GM10266 (cell line): Measurements from ENCODE around the gene HDAC4.

Experiments
- DNase-seq: peaks from one replicate; pipeline ENCODE4 v3.0.0; 2012; ENCODE audit errors: extremely low spot score
- TF ChIP-seq, protein P1 (sequence below): IDR thresholded peaks from 2 replicates; pipeline ENCODE4 v1.5.1; 2012; ENCODE audit warnings: mild to moderate bottlenecking, low read depth; ENCODE audit not compliant: control insufficient read depth, insufficient read depth; ENCODE audit errors: missing control alignments

The HDAC4 gene

DNA sequence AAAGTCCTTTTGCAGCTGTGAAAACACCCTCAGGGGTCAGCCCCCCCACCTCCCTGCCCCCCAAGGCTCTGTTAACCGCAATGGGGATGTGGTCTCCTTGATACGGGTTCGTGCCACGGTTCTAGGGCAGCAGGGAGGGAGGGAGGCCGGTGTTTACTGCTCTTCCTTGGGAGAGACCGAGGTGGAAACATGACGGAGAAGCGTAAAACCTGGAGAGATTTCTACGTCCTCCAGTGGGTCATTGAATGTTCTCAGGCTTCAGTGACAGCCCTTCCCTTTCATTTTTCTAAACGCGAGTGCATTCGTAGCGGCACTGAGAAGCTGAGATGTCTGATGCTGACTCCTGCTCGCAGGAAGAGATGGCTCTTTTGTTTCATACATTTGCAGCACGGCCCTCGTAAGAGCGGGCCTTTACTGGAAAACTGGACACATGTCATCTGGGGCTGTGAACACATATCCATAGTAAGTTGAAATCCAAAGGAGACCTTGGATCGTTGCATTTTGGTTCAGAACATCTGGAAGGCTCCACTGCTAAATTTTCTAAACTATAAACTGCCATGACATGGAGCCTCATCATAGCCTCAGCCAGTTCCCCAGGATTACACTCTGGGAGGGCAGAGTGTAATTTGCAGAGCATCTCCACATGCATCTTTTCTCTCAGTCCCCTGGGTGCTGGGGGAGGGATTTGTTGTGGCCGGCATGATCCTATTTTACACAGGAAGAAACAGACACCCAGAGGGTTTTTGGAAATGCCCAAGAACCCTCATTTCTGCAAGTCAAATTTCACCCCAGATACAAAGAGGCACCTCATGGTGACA is 40.6 kb upstream of the HDAC4 start:
- DNase-seq: no peak

DNA sequence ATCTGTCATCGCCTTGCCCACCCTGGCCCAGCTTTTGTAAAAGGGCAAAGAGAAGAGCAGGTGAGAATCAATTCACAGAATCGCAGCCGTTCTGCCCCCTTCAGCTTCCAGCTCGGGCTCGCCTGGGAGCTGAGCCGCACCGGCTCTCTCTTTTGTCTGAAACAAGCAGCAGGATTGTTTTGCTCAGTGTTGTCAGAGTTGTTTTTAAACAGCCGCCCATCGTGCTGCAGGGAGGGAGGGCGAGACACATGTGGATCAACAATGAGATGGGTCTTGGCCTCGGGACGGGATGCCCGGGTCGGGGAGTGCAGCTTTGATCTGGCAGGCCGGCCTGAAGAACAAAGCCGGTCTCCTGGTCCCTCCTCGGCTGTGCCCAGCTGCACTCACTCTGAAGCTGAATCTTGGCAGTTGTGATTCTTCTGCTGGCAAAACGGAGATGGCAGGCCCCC is 39.7 kb upstream of the HDAC4 start:
- TF ChIP-seq, protein P1, sequence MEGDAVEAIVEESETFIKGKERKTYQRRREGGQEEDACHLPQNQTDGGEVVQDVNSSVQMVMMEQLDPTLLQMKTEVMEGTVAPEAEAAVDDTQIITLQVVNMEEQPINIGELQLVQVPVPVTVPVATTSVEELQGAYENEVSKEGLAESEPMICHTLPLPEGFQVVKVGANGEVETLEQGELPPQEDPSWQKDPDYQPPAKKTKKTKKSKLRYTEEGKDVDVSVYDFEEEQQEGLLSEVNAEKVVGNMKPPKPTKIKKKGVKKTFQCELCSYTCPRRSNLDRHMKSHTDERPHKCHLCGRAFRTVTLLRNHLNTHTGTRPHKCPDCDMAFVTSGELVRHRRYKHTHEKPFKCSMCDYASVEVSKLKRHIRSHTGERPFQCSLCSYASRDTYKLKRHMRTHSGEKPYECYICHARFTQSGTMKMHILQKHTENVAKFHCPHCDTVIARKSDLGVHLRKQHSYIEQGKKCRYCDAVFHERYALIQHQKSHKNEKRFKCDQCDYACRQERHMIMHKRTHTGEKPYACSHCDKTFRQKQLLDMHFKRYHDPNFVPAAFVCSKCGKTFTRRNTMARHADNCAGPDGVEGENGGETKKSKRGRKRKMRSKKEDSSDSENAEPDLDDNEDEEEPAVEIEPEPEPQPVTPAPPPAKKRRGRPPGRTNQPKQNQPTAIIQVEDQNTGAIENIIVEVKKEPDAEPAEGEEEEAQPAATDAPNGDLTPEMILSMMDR: no peak
- no peak for DNase-seq

More for the DNA sequence above, 40.6 kb upstream of the HDAC4 start:
- TF ChIP-seq, protein P1: no peak

DNA sequence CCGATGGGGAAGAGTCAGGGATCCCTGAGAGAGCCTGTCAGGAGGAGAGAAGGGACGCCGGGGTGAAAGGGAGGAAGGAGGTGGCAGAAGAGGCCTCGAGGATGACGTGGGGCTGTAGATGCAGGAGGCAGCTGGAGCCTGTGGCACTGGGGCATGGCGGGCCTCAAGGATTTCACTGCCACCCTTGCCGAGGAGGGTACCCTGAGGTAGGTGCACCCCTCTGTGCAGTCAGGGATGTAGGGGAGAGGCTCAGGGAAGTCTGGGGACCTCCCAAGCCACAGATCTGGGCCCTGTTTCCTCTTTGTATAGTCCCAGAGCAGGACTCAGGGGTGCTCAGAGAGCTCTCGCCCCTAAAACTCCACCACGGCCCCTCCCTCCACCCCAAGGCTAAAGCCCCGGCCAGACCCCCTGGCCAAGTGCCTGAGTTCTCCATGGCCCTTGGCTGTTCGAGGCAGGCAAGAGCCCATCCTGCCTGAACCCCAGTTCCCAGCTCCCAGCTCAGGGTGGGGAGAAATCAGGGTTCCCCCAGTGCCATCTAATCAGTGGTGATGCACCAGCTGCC is 39.0 kb upstream of the HDAC4 start:
- TF ChIP-seq, protein P1: no peak
- DNase-seq: no peak

DNA sequence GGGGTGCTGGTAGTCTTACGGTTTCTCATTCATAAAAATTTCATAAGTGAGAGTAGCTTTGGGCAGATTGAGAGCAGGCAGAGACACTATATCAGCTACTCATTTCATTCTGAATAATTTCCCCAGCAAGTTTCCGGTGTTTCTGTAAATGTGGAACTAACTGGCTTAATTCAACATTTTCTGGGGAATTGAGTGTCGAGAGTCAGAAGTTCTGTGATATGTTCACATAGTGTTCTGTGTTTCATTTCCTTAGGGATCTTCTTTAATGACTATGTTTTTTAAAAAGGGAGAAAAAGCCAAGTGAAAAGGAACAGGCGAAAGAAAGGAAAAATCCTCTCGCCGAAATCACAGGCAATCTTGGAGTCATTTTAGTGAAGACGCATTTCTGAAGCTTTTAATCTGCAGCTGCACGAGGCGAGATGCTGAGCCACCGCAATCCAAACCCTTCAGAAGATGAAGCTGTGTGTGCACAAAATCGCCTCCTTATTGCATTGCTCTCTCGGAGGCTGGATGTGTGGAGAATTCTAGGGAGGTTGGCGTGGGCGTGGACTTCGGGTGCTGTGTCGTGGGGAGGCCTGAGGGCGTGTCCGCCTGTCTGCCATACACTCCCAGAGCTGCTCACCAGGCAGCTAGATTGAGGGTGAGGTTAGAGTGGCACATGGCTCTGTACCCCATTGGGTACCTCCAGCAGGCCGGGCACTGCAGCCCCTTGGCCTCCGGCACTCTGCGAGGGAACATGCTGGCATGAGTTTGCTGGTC is 38.4 kb upstream of the HDAC4 start:
- no peak for DNase-seq
- TF ChIP-seq, protein P1: no peak

DNA sequence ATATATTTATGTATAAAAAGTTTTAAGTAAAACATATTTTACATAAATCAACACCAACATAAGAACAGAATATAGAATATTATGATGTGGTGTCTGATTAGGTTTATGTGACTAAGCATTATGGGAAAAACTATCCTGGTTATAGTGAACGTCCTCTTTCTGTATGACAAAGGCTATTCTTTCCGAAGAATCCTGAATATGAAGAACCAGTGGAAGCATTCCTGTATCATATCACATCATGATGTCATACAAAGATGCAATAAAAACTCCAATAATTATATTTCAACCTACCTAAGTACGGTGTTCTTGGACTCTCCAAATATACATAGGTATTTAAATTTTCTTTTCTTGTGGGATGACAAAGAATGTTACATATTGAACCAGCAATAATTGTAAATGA is 37.5 kb upstream of the HDAC4 start:
- no peak for DNase-seq
- TF ChIP-seq, protein P1: no peak

DNA sequence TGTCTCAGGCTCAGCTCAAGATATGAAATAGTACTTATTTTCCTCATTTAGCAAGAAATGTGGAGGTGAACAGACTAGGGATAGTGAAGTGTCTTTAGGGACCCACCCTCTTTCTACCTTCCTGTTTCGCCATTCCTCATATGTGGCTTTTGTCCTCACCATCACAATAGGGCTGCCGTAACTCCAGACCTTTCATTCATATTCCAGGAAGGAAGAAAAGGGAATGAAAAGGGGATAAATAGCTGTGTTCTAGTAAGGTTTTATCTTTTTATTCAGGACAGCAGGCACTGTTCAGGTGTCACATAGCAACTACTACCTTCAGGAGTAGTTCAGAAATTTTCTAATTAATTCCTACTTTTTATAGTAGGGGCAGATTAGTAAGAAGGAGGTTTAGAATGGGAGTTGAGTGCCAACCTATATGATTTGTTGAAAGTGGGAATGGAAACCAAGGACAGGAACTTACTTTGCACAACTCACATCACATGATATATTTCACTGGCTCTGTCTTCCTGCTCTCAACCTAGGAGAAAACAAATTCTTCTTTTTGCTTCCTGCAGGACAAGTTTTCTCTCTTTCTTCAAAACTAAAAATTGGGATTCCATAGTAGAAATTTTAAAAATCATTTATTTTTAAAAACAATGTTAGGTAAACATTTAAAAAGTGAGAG is 36.0 kb upstream of the HDAC4 start:
- TF ChIP-seq, protein P1: no peak
- no peak for DNase-seq

DNA sequence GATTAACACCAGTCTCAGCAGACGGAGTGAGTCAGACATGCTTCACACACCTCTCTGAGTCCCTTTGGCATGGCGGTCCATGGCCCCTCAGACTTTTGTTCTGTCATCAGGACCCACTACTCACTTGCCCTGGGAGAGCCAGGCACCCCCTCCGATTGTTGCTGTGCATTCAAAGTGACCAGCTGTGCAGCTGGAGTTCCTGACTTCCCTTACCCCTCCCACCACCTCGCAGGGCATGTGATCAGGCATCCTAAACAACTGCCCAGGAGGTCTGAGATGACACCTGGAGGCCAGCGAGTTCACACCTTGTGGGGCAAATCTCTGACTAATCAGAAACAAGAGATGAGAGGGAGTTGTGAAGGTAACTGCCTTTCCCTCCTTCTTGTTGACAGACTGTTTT is 35.3 kb upstream of the HDAC4 start:
- TF ChIP-seq, protein P1: no peak
- DNase-seq: no peak
